GM21529 (cell line): ENCODE data around the gene THRB.

Source experiments
- ATAC-seq: cut with Tn5 transposase; IDR thresholded peaks from one replicate; pipeline ENCODE4 v1.9.1; 2021; ENCODE audit not compliant: unreplicated experiment

THRB gene

GRCh38 chr3:24494618-24495325, at the start of gene THRB:
Gene THRB, minus strand, starts transcription at chr3:24494850.
- ATAC-seq = peak; percentile 53

GRCh38 chr3:24541935-24542334, 47.3 kb upstream of the THRB start:
- no peak for ATAC-seq

- ATAC-seq = no peak
Measured at GRCh38 chr3:24540821-24541220, 46.2 kb upstream of the THRB start.

DNA sequence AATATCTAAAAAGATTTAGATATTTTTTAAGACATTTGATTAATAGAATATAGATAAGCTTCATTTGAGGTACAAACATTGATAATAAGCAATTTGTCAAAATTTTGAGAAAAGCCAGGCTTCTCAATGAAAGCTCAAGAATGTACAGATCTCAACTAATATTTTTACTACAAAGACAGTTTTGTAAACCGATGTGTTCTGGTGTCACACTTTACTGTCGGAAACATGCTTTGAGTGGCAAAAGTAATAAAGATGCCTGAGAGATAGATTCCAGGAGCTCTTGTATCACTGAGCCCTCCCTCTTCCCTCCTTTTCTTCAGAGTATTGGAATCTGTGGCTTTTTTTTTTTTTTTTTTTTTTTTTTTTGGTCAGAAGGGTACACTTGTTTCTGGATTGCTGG, 45.0 kb upstream of the THRB start:
- ATAC-seq = no peak

- ATAC-seq = no peak
Measured at GRCh38 chr3:24538891-24539290, 44.2 kb upstream of the THRB start.

GRCh38 chr3:24533561-24534193, 39.0 kb upstream of the THRB start:
- no peak for ATAC-seq

- no peak for ATAC-seq
Measured at GRCh38 chr3:24530471-24530870, 35.8 kb upstream of the THRB start.

- no peak for ATAC-seq
Measured at GRCh38 chr3:24529210-24529609, 34.6 kb upstream of the THRB start.

- no peak for ATAC-seq
Measured at GRCh38 chr3:24526640-24527212, 32.1 kb upstream of the THRB start.

GRCh38 chr3:24525557-24525956, 30.9 kb upstream of the THRB start:
- no peak for ATAC-seq

DNA sequence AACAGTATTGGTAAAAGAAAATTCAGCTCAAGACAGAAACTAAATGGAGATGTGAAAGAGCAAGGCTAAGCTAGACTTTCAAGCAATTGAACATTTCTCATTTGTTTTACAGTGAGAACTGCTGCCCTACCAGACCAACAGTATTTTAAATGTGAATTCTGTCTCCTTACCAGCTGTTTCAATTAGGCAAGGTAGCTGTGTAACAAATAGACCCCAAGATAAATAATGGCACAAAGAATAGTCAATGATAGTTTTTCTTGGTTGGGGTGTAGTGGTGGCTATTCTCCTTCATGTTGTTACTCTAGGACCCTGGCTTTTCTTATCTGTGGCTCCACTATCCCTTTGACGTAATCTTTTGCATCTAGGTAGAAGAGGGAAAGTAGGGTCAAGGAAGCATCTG, 30.4 kb upstream of the THRB start:
- no peak for ATAC-seq

GRCh38 chr3:24523988-24524727, 29.5 kb upstream of the THRB start:
- ATAC-seq = no peak

GRCh38 chr3:24523215-24523614, 28.6 kb upstream of the THRB start:
- no peak for ATAC-seq

DNA sequence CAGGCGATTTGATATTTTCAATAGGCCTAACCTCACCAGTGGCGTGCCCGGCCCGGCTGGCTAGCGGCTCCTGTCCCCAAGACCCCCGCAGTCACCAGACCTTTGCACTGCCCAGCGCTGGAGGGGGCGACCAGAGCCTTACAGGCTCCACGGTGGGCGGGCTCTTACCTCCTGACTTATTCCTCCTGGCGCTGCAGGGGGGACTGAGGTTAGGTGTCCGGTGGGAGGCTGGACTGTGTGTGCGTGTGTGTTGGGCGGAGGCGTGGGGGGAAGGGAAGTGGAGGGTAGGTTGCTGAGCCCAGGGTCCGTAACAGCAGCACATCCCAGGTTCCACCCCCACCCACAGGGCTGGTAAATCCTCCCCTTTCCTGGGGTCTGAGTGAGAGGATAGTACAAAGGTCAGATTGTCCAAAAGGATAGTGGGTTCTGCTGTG, 27.5 kb upstream of the THRB start:
- no peak for ATAC-seq

DNA sequence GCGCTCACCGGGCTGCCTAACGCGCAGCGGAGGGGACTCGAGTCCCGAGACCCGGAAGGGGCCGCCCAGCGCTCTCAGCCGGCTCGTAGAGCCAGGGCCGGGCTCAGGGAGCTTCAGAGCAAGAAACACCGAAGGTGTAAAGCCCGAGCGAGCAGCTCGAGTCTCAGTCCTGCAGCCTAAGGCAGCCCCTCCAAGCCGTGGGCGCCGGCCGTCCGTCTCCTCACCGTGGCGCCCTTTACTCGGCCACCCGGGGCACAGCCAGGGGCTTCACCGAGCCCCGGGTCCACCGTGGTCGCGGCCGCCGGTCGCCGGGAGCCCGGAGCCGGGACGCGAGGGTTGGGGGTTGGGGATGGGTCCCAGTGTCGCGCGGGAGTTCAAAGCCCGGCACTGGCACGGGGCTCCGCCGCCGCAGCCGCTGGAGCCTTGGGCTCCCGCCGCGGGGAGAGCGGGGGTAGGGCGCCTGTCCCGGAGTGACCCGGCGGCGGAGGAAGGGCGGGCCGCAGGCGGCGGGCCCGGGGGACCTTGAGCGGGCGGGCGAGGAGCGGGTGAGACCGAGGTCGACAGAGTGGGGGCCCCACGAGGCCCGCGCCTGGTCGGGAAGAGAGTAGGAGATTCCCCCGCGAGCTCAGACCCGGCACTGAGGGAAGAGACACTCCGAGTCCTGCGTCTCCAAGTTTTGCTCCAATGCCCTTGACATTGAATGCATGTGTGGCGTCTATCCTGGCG, 26.9 kb upstream of the THRB start:
- ATAC-seq = no peak

DNA sequence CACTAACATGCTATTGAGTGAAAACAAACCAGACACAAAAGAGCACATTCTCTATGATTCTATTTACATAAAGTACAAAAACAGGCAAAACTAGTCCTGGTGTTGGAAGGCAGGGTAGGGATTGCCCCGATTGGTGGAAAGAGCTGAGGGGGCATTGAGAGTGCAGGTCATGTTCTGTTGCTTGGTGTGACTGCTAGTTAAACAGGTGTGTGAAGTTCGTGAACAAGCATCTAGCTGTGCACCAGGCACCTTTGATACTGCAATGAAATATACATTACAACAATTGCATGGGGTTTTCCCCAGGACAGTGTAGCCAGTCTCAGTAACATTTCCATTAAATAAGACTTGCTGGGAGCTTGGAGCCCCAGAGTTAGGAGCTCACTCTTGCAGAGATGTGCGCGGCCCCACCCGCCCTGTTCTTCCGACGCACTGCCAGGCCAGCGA, 26.3 kb upstream of the THRB start:
- no peak for ATAC-seq

DNA sequence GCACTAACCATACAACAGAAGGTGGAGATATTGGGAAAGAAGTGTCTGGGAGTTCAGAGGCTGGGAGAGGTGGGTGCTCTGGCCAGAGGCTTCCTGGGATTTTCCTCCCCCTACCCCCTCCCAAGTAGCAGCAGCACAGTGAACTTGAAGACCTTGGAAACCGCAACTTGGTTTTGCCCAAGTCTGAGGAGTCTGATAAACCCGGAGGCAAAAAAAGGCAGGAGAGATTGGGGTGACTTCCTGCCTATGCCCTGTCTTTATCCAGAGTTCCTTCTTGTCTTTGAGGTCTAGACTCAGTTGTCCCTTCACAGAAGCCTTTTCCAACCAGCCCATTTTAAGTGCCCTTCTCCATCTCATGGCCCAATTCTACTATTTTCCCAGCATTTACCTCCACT, 25.4 kb upstream of the THRB start:
- no peak for ATAC-seq

DNA sequence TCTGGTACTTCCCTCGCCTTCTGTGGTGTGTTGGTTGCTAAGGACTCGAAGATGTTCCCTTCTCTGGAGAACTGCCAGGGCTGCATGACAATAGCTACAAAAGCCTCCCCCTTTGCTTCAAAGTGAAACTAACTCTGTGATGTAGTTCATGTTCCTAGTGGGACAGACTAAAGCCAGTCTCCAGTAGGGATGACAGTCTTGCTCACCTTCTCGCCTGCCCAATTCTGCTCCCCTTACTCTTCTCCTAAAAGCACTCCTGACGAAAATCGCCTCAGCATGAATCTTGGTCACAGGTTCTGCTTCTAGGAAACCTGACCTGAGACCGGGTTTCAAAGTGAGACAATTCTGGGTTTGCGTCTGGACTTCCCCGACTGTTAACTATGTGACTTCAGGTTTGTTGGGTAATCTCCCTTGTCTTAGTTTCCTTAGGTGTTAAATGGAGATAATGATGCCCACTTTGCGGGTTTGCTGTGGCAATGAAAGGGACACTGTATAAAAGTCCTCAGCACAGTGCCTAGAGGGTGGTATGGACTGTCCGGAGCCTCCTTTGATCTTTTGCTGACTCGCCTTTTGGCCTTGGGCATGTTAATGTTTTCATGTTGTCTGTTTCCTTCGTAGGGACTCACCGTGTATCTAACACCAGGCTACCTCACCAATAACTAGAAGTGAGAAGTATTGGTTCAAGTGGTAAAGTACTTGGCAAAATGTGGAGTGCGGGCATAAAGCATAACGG, 24.9 kb upstream of the THRB start:
- peak; percentile 75 for ATAC-seq

DNA sequence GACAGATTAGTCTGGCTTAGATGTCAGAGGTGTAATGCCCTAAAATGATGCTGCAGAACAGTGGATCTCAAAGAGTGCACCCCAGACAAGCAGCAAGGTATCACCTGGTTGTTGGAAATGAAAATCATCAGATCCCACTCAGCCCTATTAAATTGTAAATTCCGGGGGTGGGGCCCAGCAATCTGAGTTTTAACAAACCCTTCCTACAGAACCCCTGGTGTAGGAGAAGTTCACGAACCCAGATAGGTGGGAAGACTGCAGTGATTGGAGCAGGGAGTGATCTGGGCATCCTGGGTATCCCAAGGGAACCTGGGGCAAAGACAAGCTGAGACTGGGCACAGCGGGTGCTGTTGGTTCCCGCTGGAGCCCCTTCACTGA, 24.3 kb upstream of the THRB start:
- no peak for ATAC-seq

- no peak for ATAC-seq
Measured at GRCh38 chr3:24514119-24514518, 19.5 kb upstream of the THRB start.
